MM.1S (cell line): ENCODE data around the gene RCBTB2.

ENCODE experiments used
- DNase-seq: peaks from one replicate; pipeline ENCODE4 v3.0.0-alpha.2; 2015
- H2AFZ ChIP-seq: fragments of 300-600 bp; sonication (generic); 2 replicates; pipeline ENCODE4 v1.6.0; 2016; ENCODE audit warnings: antibody characterized with exemption, low read length
- H3F3A ChIP-seq: fragments of 300-600 bp; sonication (generic); 2 replicates; pipeline ENCODE4 v1.6.1; 2016; ENCODE audit warnings: mild to moderate bottlenecking, antibody characterized with exemption, low read length, moderate library complexity, mixed read lengths; ENCODE audit not compliant: insufficient read depth
- H3K27ac ChIP-seq: fragments of 300-600 bp; sonication (generic); 2 replicates; pipeline ENCODE4 v1.5.1; 2016; ENCODE audit warnings: mild to moderate bottlenecking, low read length
- H3K27me3 ChIP-seq: fragments of 300-600 bp; sonication (generic); replicated peaks from 2 replicates; pipeline ENCODE4 v1.6.0; 2016; ENCODE audit warnings: low read length; ENCODE audit not compliant: insufficient read depth
- H3K36me3 ChIP-seq: fragments of 300-600 bp; sonication (generic); replicated peaks from 2 replicates; pipeline ENCODE4 v1.6.1; 2016; ENCODE audit warnings: mild to moderate bottlenecking, low read length, mixed read lengths; ENCODE audit not compliant: insufficient read depth
- H3K4me1 ChIP-seq: fragments of 300-600 bp; sonication (generic); 2 replicates; pipeline ENCODE4 v1.6.1; 2016; ENCODE audit warnings: low read length, mixed read lengths
- H3K4me2 ChIP-seq: fragments of 300-600 bp; sonication (generic); 2 replicates; pipeline ENCODE4 v1.6.0; 2016; ENCODE audit warnings: low read depth, low read length
- H3K4me3 ChIP-seq: fragments of 300-600 bp; sonication (generic); 2 replicates; pipeline ENCODE4 v1.5.1; 2016; ENCODE audit warnings: low read length, mixed read lengths
- H3K79me2 ChIP-seq: fragments of 300-600 bp; sonication (generic); 2 replicates; pipeline ENCODE4 v1.6.1; 2016; ENCODE audit warnings: mixed run types, low read length, mixed read lengths
- H3K9ac ChIP-seq: fragments of 300-600 bp; sonication (generic); 2 replicates; pipeline ENCODE4 v1.6.1; 2016; ENCODE audit warnings: low read length, mixed read lengths
- H3K9me2 ChIP-seq: fragments of 300-600 bp; sonication (generic); replicated peaks from 2 replicates; pipeline ENCODE4 v1.6.1; 2016; ENCODE audit warnings: mild to moderate bottlenecking, low read length, mixed read lengths; ENCODE audit not compliant: insufficient read depth
- H3K9me3 ChIP-seq: fragments of 300-600 bp; sonication (generic); replicated peaks from 2 replicates; pipeline ENCODE4 v1.6.1; 2016; ENCODE audit warnings: mild to moderate bottlenecking, low read length, mixed read lengths; ENCODE audit not compliant: insufficient read depth
- H4K20me1 ChIP-seq: fragments of 300-600 bp; sonication (generic); 2 replicates; pipeline ENCODE4 v1.6.1; 2016; ENCODE audit warnings: mild to moderate bottlenecking, low read length, moderate library complexity, mixed read lengths; ENCODE audit not compliant: insufficient read depth
- CTCF ChIP-seq: fragments of 300-600 bp; sonication (generic); IDR thresholded peaks from 2 replicates; pipeline ENCODE4 v1.5.1; 2016; ENCODE audit warnings: antibody characterized with exemption, low read length, mixed read lengths
- EZH2 ChIP-seq: fragments of 300-600 bp; sonication (generic); optimal IDR thresholded peaks from 2 replicates; pipeline ENCODE3; 2017; ENCODE audit warnings: low read depth, mild to moderate bottlenecking, antibody characterized with exemption, low read length, mixed read lengths
- EZH2phosphoT487 ChIP-seq: fragments of 300-600 bp; sonication (generic); IDR thresholded peaks from 2 replicates; pipeline ENCODE4 v1.6.1; 2018; ENCODE audit warnings: antibody characterized with exemption, low read length

The RCBTB2 gene

GRCh38 chr13:48501705-48502104, 31.2 kb downstream of the RCBTB2 start:
- Histone ChIP-seq H3K9ac (no peak overlapping the region), H3K4me2 (no peak overlapping the region), H3F3A (peaks cover 12% of the 10 kb centered on the region; the same call in 1 of the 2 replicates), H3K4me1 (peaks cover 20% of the 10 kb centered on the region), H3K27ac (no peak overlapping the region), H3K9me2 (no peaks in the 10 kb centered on the region), H3K79me2 (no peaks in the 10 kb centered on the region), H3K36me3 (no peaks in the 10 kb centered on the region), H2AFZ (no peak overlapping the region), H3K9me3 (no peaks in the 10 kb centered on the region), H4K20me1 (no peaks in the 10 kb centered on the region), H3K27me3 (no peaks in the 10 kb centered on the region), H3K4me3 (no peak overlapping the region)
- TF ChIP-seq EZH2: no peak
- TF ChIP-seq EZH2phosphoT487: no peak
- TF ChIP-seq CTCF: no peak
- DNase-seq: no peak

GRCh38 chr13:48500652-48501197, 32.2 kb downstream of the RCBTB2 start:
- Histone ChIP-seq H3K9ac (no peak overlapping the region), H3K27ac (no peak overlapping the region), H3K4me3 (no peak overlapping the region)

GRCh38 chr13:48497669-48498068, 35.2 kb downstream of the RCBTB2 start:
- H3K27ac ChIP-seq: no peak overlapping the region
- H2AFZ ChIP-seq: no peak overlapping the region
- no peaks in the 10 kb centered on the region for H3K36me3 ChIP-seq
- H3K9ac ChIP-seq: no peak overlapping the region
- H3K4me3 ChIP-seq: no peak overlapping the region
- peaks cover 9% of the 10 kb centered on the region for H3K4me1 ChIP-seq
- no peaks in the 10 kb centered on the region for H4K20me1 ChIP-seq
- H3K9me2 ChIP-seq: no peaks in the 10 kb centered on the region
- H3K27me3 ChIP-seq: no peaks in the 10 kb centered on the region
- no peak for TF ChIP-seq EZH2
- TF ChIP-seq EZH2phosphoT487: no peak
- TF ChIP-seq CTCF: no peak
- H3K9me3 ChIP-seq: no peaks in the 10 kb centered on the region
- H3K4me2 ChIP-seq: no peak overlapping the region
- no peaks in the 10 kb centered on the region for H3K79me2 ChIP-seq
- peaks cover 3% of the 10 kb centered on the region; the same call in 1 of the 2 replicates for H3F3A ChIP-seq
- no peak for DNase-seq

More at GRCh38 chr13:48500652-48501197, 32.2 kb downstream of the RCBTB2 start:
- Histone ChIP-seq H2AFZ (no peak overlapping the region), H3K4me1 (peaks cover 10% of the 10 kb centered on the region), H3K36me3 (no peaks in the 10 kb centered on the region), H3K79me2 (no peaks in the 10 kb centered on the region), H3K9me3 (no peaks in the 10 kb centered on the region), H3F3A (peaks cover 5% of the 10 kb centered on the region; the same call in 1 of the 2 replicates), H3K4me2 (no peak overlapping the region), H3K27me3 (no peaks in the 10 kb centered on the region), H3K9me2 (no peaks in the 10 kb centered on the region), H4K20me1 (no peaks in the 10 kb centered on the region)
- TF ChIP-seq CTCF: no peak
- TF ChIP-seq EZH2phosphoT487: no peak
- DNase-seq: no peak
